HG03460 (cell line): ENCODE data around the gene TTLL5.
A peak's percentile ranks its signal among the peaks of the same experiment; 100 is the strongest.

Source experiments
- ATAC-seq: cut with Tn5 transposase; IDR thresholded peaks from one replicate; pipeline ENCODE4 v1.9.1; 2021; ENCODE audit not compliant: unreplicated experiment

TTLL5 gene

GRCh38 chr14:75857199-75857598, 196.2 kb downstream of the TTLL5 start:
- ATAC-seq = no peak

- ATAC-seq = no peak
These were observed 197.3 kb downstream of the TTLL5 start for GRCh38 chr14:75858362-75858761.

- no peak for ATAC-seq
These were observed 198.7 kb downstream of the TTLL5 start for GRCh38 chr14:75859746-75860145.

DNA sequence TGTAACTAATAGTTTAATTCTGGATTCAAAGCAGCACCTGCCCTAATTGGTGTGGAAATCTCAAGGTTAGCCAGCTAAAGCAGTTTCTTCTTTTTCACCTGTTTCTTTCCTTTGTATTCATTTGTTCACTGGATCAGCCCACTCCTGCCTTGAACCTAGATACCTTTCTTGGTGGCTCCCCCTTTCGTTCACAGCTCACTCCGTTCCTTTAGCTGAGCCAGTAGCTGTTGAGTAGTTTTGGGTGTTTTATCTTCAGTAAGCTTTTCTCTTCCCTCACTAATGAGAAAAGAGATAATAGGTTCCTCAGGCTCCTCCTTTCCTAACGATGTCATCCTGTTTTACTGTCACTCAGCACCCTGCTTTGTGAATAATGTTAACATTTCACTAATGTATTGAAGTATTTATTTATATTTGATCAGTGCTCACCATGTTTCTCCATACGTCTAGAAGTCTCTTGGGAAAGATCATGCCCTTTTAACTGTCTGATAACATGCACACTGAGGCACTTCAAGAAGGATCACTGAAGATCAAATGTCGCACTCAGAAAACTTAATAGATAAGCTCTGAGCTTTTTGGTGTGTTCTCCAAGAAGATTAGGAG, 199.6 kb downstream of the TTLL5 start:
- ATAC-seq = no peak

- ATAC-seq = no peak
These were observed 200.1 kb downstream of the TTLL5 start for GRCh38 chr14:75861161-75861621.

GRCh38 chr14:75863221-75863620, 202.2 kb downstream of the TTLL5 start:
- ATAC-seq = no peak

DNA sequence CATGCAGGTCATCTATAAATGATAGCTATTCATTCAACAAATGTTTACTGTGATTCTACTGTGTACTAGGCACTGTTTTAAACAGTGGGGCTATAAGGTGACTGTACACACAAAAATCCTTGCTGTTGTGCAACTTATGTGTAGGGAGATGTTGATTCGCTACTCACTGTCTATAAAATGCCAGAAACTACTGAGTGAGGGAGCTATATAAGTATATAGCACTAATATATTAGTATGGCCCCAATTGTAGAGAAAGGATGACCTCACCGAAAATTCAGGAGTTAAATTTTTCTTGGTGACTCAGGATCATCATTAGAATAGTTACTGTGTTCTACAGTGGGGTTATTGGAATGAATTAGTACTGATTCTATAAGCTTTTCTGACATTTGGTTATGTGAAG, 203.3 kb downstream of the TTLL5 start:
- no peak for ATAC-seq

GRCh38 chr14:75865531-75865930, 204.5 kb downstream of the TTLL5 start:
- no peak for ATAC-seq

DNA sequence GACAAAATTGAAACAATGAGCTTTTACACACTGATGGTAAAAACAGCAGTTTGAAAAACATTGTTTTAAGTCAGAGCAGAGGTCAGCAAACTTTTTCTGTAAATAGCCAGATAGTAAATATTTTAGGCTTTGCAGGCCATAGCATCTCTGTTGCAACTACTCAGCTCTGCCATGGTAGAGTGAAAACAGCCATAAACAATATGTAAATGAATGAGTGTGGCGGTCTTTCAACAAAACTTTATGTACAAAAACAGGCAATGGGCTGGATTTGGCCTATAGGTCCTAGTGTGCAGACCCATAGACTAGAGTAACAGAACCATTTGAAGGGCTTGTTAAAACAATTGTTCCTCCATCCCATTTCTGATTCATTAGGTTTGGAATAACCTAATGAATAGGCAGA, 205.9 kb downstream of the TTLL5 start:
- ATAC-seq = no peak

DNA sequence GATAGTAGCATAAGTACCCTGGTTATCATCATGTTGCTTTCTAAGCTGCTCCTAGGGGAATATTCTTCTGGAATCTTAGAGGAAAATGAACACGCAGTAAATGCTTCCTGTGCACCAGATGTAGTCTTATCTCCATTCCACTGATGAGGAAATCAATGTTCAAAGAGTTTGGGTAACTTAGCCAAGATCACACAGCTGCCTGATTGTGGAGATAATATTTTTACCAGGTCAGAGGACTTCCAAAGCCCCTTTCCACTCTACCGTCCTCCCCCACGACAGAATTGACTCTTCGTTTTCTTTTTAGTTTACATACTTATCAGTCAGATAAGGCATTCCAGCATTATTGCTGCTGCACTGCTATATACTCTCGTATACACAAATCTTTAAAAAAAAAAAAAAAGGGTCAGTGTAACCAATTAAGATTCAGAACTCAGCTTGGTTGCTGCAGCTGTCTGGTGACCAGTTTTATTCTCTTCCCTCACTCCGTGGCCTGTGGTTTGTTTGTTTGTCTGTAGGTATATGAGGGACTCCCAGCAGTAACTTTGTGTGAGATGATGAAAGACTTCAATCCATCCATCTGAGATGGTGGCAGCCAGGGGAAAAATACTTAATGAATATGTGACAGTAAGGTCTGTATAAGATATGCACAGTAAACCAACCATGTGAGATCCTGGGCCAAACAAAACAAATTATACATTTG, 210.3 kb downstream of the TTLL5 start:
- no peak for ATAC-seq

GRCh38 chr14:75875958-75876357, 214.9 kb downstream of the TTLL5 start:
- ATAC-seq = peak; percentile 97

- no peak for ATAC-seq
These were observed 215.5 kb downstream of the TTLL5 start for GRCh38 chr14:75876530-75876929.

GRCh38 chr14:75877292-75877691, 216.2 kb downstream of the TTLL5 start:
- ATAC-seq = no peak

DNA sequence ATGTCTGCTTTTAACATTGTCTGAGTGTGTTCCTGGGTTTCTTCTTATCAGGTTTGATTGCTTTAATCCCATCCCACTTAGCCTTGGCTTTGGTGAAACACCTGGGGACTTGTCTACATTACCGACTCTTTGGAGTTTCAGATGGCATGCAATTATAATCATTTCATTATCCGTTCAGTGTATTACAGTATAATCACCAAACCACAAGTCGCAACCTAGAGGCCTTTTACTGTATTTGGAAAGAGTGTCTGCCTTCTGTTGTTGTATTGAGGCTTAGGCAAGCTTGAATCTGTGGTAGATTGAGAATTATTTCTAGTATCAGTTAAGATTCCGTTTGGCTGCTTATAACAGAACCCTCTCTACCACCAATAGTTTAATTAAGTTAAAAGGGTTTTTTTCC, 216.8 kb downstream of the TTLL5 start:
- ATAC-seq = no peak

DNA sequence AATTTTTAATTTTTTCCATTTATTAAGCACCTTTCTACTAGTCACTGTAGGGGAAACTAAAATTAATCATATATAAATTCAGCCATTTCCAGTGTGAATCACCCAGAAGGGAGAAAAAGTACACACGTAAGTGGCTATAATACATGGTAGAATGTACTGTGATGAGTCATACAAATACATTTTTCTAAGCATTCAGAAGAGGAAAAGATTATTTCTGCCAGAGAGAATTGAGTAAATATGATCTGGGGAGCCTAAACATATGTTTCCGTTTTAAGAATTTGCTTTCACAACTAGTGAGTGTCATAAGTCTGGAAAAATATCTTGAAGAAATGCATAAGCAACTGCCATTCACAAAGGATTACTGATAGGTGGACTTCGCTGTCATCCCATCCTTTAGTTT, 218.0 kb downstream of the TTLL5 start:
- no peak for ATAC-seq

DNA sequence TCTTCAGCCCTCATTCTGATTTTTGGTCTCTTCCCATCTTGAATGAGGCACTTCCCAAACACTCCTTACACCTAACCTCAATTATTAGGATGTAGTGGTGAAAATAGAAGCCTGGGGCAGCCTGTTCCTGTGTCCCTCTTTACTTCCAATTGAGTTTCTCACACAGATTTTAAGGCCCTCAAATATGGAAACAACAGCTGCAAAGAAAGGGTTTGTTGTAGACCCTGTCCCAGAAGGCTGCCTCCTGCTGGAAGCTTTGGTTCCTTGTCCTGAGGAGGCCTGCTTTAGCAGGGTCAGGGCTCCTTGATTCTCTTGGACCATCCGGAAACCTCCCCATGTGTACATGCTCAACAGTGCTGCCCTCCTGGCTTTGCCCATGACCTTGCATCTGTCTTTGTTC, 219.5 kb downstream of the TTLL5 start:
- ATAC-seq = no peak

GRCh38 chr14:75881994-75882393, 220.9 kb downstream of the TTLL5 start:
- no peak for ATAC-seq

DNA sequence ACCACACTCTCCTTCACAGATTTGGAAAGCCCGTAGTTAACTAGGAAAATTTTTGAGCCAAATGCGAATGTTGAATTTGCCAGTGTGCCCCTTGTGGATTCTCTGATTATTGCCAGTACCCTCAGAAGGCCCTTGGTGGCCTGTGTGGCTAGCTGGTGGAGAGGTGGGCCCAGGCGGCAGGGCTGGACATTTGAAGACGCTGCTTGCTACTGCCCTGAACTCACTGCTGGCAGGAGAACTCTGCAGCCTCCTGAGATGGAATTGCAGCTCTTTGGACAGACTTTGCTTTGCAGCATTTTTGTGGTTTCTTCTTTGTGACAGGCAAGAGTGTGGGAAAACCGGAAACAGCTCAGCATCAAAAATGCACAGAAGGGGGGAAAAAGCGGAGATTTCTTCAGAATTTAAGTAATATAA, 223.2 kb downstream of the TTLL5 start:
- no peak for ATAC-seq

GRCh38 chr14:75885829-75886228, 224.8 kb downstream of the TTLL5 start:
- ATAC-seq = no peak

DNA sequence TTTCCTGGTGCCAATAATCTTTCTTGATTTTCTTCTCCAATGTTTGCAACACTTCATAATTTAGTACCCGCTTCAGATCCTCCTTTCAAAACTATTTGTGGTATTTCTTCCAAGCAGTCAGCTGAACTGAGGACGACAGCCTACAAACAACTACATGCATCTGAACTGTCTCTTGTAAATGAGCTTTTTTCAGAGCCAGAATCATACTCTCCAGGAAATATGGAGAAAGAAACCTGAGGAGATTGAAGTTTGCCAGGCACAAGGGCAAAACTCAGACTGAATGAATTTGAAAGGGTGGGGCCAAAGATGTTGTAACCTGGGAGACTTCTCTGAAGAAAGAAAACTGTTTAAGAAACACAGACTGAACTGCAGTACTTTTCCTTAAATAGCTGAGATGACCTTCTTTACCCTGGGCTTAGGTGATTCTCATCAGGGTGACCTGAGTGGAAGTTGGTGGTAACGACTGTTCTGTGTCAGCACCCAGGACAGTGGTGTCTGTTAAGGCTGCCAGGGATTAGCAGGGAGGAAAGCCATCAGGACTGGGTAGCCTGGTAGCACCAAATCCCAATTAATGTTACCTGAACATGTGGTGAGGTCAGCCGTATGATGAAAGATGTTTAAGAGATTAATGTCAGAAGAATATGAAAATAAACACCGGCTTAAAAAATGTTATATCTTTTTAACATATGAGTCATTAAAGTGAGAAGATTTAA, 225.7 kb downstream of the TTLL5 start:
- no peak for ATAC-seq

- ATAC-seq = no peak
These were observed 227.9 kb downstream of the TTLL5 start for GRCh38 chr14:75888945-75889344.

DNA sequence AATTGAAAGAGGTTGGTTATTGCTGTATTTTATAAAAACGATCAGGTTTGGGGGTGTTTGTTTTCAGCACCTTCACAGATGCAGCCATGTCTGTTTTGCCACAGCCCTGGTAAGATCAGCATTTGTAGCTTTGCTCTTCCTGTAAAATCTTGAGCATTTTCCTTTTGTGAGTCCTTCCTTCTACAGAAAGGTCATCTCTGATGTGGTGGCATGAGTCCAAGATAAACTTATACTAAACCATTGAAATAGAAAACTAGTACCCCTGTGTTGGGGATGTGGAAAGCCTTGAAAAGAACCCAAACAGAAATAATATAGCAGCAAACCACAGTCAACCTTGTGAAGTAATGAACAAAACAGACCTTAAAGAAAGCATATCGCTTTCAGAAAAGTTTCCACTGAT, 235.3 kb downstream of the TTLL5 start:
- no peak for ATAC-seq
